ENCODE data around the gene ZMYND11. TPM values are rescaled to one million over a fixed set of nuclear protein-coding genes. Genes with fewer than 3 reads are reported as not detected.

ZMYND11 gene
- total and polyA plus RNA-seq, 2 of the 8 experiments (the other 6 are each of a cell fraction or from before 2014, with no cell fraction given): 7.5 to 26.6 TPM

DNA sequence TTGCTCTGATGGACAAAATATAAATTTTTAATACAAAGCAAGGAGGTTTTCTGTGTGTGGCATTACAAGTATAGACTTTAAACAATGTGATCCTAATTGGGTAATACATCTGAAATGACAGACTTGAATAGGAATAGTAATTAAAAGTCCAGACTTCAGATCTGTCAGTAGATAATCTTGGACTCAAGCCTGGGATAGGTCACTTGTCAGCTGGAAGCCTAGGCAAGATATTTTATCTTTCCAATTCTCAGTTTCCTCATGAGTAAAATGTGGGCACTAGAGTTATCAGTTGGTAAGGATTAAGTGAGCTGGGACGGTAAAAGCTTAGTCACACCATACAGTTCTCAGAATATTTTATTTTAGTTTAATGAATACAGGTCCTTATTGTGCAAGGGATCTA lies 10.4 kb upstream of the ZMYND11 start (continued):
- TF ChIP-seq, protein P1, sequence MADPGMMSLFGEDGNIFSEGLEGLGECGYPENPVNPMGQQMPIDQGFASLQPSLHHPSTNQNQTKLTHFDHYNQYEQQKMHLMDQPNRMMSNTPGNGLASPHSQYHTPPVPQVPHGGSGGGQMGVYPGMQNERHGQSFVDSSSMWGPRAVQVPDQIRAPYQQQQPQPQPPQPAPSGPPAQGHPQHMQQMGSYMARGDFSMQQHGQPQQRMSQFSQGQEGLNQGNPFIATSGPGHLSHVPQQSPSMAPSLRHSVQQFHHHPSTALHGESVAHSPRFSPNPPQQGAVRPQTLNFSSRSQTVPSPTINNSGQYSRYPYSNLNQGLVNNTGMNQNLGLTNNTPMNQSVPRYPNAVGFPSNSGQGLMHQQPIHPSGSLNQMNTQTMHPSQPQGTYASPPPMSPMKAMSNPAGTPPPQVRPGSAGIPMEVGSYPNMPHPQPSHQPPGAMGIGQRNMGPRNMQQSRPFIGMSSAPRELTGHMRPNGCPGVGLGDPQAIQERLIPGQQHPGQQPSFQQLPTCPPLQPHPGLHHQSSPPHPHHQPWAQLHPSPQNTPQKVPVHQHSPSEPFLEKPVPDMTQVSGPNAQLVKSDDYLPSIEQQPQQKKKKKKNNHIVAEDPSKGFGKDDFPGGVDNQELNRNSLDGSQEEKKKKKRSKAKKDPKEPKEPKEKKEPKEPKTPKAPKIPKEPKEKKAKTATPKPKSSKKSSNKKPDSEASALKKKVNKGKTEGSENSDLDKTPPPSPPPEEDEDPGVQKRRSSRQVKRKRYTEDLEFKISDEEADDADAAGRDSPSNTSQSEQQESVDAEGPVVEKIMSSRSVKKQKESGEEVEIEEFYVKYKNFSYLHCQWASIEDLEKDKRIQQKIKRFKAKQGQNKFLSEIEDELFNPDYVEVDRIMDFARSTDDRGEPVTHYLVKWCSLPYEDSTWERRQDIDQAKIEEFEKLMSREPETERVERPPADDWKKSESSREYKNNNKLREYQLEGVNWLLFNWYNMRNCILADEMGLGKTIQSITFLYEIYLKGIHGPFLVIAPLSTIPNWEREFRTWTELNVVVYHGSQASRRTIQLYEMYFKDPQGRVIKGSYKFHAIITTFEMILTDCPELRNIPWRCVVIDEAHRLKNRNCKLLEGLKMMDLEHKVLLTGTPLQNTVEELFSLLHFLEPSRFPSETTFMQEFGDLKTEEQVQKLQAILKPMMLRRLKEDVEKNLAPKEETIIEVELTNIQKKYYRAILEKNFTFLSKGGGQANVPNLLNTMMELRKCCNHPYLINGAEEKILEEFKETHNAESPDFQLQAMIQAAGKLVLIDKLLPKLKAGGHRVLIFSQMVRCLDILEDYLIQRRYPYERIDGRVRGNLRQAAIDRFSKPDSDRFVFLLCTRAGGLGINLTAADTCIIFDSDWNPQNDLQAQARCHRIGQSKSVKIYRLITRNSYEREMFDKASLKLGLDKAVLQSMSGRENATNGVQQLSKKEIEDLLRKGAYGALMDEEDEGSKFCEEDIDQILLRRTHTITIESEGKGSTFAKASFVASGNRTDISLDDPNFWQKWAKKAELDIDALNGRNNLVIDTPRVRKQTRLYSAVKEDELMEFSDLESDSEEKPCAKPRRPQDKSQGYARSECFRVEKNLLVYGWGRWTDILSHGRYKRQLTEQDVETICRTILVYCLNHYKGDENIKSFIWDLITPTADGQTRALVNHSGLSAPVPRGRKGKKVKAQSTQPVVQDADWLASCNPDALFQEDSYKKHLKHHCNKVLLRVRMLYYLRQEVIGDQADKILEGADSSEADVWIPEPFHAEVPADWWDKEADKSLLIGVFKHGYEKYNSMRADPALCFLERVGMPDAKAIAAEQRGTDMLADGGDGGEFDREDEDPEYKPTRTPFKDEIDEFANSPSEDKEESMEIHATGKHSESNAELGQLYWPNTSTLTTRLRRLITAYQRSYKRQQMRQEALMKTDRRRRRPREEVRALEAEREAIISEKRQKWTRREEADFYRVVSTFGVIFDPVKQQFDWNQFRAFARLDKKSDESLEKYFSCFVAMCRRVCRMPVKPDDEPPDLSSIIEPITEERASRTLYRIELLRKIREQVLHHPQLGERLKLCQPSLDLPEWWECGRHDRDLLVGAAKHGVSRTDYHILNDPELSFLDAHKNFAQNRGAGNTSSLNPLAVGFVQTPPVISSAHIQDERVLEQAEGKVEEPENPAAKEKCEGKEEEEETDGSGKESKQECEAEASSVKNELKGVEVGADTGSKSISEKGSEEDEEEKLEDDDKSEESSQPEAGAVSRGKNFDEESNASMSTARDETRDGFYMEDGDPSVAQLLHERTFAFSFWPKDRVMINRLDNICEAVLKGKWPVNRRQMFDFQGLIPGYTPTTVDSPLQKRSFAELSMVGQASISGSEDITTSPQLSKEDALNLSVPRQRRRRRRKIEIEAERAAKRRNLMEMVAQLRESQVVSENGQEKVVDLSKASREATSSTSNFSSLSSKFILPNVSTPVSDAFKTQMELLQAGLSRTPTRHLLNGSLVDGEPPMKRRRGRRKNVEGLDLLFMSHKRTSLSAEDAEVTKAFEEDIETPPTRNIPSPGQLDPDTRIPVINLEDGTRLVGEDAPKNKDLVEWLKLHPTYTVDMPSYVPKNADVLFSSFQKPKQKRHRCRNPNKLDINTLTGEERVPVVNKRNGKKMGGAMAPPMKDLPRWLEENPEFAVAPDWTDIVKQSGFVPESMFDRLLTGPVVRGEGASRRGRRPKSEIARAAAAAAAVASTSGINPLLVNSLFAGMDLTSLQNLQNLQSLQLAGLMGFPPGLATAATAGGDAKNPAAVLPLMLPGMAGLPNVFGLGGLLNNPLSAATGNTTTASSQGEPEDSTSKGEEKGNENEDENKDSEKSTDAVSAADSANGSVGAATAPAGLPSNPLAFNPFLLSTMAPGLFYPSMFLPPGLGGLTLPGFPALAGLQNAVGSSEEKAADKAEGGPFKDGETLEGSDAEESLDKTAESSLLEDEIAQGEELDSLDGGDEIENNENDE (IDR thresholded peaks at IDR 0.05; ENCODE audit: insufficient replicate concordance, low read length): no peak
- no peak for TF ChIP-seq CTBP2 (IDR thresholded peaks at IDR 0.05; ENCODE audit: borderline replicate concordance, insufficient read depth, insufficient read length, low read length)
- TF ChIP-seq, protein P2, sequence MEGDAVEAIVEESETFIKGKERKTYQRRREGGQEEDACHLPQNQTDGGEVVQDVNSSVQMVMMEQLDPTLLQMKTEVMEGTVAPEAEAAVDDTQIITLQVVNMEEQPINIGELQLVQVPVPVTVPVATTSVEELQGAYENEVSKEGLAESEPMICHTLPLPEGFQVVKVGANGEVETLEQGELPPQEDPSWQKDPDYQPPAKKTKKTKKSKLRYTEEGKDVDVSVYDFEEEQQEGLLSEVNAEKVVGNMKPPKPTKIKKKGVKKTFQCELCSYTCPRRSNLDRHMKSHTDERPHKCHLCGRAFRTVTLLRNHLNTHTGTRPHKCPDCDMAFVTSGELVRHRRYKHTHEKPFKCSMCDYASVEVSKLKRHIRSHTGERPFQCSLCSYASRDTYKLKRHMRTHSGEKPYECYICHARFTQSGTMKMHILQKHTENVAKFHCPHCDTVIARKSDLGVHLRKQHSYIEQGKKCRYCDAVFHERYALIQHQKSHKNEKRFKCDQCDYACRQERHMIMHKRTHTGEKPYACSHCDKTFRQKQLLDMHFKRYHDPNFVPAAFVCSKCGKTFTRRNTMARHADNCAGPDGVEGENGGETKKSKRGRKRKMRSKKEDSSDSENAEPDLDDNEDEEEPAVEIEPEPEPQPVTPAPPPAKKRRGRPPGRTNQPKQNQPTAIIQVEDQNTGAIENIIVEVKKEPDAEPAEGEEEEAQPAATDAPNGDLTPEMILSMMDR (IDR thresholded peaks at IDR 0.05; ENCODE audit: control extremely low read depth in 1 of 3, insufficient read depth in 1 of 3, low read depth in 1 of 3, low read length in 3 of 3): no peak
- TF ChIP-seq RXRA (IDR thresholded peaks at IDR 0.05; ENCODE audit: insufficient read depth, low read depth, low read length): no peak
